Karpas-422 (cell line): Measurements from ENCODE around the gene NREP. TPM values are rescaled to one million over a fixed set of nuclear protein-coding genes. Genes with fewer than 3 reads are reported as not detected.
"Not testable (repeated sequence)": the region's sequence is repeated elsewhere in the genome, so short reads cannot be mapped to it uniquely, and the experiment has no call there.

Experiments used
- DNase-seq: peaks from one replicate; pipeline ENCODE4 v3.0.0-alpha.2; 2015
- H2AFZ ChIP-seq: fragments of 200-600 bp; sonication (generic); 2 replicates; pipeline ENCODE4 v1.6.1; 2014; ENCODE audit warnings: antibody characterized with exemption, low read length, mixed read lengths
- H3K27ac ChIP-seq: fragments of 200-600 bp; sonication (generic); 2 replicates; pipeline ENCODE4 v1.5.1; 2014; ENCODE audit warnings: mild to moderate bottlenecking, low read length, moderate library complexity
- H3K27me3 ChIP-seq: fragments of 200-600 bp; sonication (generic); 2 replicates; pipeline ENCODE4 v1.6.1; 2014; ENCODE audit warnings: low read length, mixed read lengths
- H3K36me3 ChIP-seq: fragments of 200-600 bp; sonication (generic); 2 replicates; pipeline ENCODE4 v1.6.1; 2014; ENCODE audit warnings: low read length, mixed read lengths; ENCODE audit not compliant: insufficient read depth
- H3K4me1 ChIP-seq: fragments of 200-600 bp; sonication (generic); 2 replicates; pipeline ENCODE4 v1.6.1; 2014; ENCODE audit warnings: mild to moderate bottlenecking, low read length, mixed read lengths
- H3K4me2 ChIP-seq: fragments of 200-600 bp; sonication (generic); 2 replicates; pipeline ENCODE4 v1.6.1; 2014; ENCODE audit warnings: low read length, low read depth, mild to moderate bottlenecking; ENCODE audit not compliant: poor library complexity, severe bottlenecking
- H3K4me3 ChIP-seq: fragments of 200-600 bp; sonication (generic); 2 replicates; pipeline ENCODE4 v1.5.1; 2014; ENCODE audit warnings: mild to moderate bottlenecking, antibody characterized with exemption, low read length, mixed read lengths
- H3K79me2 ChIP-seq: fragments of 200-600 bp; sonication (generic); 2 replicates; pipeline ENCODE4 v1.6.1; 2014; ENCODE audit warnings: mild to moderate bottlenecking, low read length, mixed read lengths
- H3K9ac ChIP-seq: fragments of 200-600 bp; sonication (generic); 2 replicates; pipeline ENCODE4 v1.6.0; 2014; ENCODE audit warnings: low read length
- H3K9me2 ChIP-seq: fragments of 200-600 bp; sonication (generic), shearing (Covaris generic); replicated peaks from 2 replicates; pipeline ENCODE4 v1.6.0; 2014; ENCODE audit warnings: mild to moderate bottlenecking, low read length, moderate library complexity; ENCODE audit not compliant: insufficient read depth
- H3K9me3 ChIP-seq: fragments of 300-700, 200-600 bp; sonication (generic); 2 replicates; pipeline ENCODE4 v1.6.1; 2014; ENCODE audit warnings: low read length, mixed read lengths
- H4K20me1 ChIP-seq: fragments of 200-600 bp; sonication (generic); 2 replicates; pipeline ENCODE4 v1.6.1; 2014; ENCODE audit warnings: mild to moderate bottlenecking, antibody characterized with exemption, low read length, low read depth; ENCODE audit not compliant: insufficient read depth
- total RNA-seq: library from RNA; depleted of rRNA; stranded (reverse); fragments of >200 nt; shearing (Covaris generic); gene quantifications from 2 replicates; pipeline ENCODE4 v1.2.3, GENCODE V29; 2014; ENCODE audit warnings: low replicate concordance

Gene NREP
- total RNA-seq, 1 experiment from 2014 or later = 5.8 TPM

DNA sequence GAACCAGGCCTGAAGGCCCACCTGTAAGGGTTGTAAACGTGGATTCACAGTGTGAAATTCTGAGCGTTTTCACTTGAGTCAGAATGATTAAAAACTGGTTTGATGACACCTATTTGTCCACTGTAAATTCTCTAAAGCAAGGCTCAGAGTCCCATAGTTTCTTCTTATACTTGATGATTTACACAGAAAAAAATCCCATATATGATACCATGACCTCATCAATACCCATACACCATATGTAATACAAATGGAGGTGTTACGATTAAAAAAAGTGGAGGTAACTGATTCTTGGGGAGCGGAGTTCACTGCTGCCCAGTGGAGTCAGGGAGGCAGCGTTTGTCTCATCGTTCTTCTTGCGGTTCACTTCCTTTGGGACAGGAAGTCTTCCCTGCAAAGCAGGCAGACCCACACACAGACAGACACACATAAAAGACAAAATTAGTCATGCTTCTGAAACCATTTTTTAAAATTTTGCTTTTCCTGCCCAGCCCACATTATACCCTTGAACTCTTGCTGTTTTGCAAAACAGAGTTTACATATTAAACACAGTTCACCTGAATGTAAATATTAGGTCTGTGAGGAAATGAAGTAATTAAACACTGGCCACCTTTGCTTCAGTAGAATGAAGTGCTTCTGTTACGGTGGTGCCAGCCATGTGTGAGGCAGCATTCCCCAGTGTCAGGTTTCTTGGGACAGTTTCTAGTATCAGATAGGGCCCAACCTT, 26.2 kb downstream of the NREP start:
- Histone ChIP-seq H3K9me3 (no peaks in the 10 kb centered on the region), H3K36me3 (no peaks in the 10 kb centered on the region), H3K4me2 (no peak overlapping the region)

GRCh38 chr5:111728941-111729340, 28.1 kb downstream of the NREP start:
- Histone ChIP-seq H2AFZ (no peak overlapping the region), H3K9me2 (no peaks in the 10 kb centered on the region), H3K4me3 (no peak overlapping the region), H3K4me1 (no peaks in the 10 kb centered on the region), H3K4me2 (no peak overlapping the region), H4K20me1 (no peaks in the 10 kb centered on the region), H3K79me2 (no peaks in the 10 kb centered on the region), H3K27me3 (no peaks in the 10 kb centered on the region), H3K9ac (no peak overlapping the region), H3K27ac (no peak overlapping the region), H3K9me3 (no peaks in the 10 kb centered on the region), H3K36me3 (no peaks in the 10 kb centered on the region)
- no peak for DNase-seq

More for the DNA sequence above, 26.2 kb downstream of the NREP start:
- Histone ChIP-seq H3K9ac (no peak overlapping the region), H3K9me2 (no peaks in the 10 kb centered on the region), H3K79me2 (no peaks in the 10 kb centered on the region), H2AFZ (no peak overlapping the region), H3K4me1 (no peaks in the 10 kb centered on the region), H4K20me1 (no peaks in the 10 kb centered on the region), H3K27me3 (no peaks in the 10 kb centered on the region), H3K4me3 (no peak overlapping the region), H3K27ac (no peak overlapping the region)
- no peak for DNase-seq

DNA sequence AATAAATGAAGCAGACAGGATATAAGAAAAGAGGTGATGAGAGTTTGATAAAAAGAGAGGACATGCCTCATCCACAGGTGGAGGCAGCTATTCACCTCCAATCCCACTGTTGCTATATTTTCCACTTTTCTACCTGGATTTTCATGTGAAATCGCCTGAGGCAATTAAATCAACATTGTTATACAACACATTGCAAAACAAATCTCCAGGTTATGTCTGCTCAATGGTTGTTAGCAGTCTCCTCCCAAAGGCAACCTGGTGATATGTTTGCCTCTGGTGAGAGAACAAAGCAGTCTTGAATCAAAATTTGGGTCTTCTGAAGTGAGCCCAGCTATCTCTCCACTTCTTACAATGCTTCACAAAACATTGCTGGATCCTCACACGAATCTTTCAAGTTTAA, 30.0 kb downstream of the NREP start:
- Histone ChIP-seq H2AFZ (no peak overlapping the region), H3K27me3 (no peaks in the 10 kb centered on the region), H3K4me1 (no peaks in the 10 kb centered on the region), H3K36me3 (no peaks in the 10 kb centered on the region), H3K4me3 (no peak overlapping the region), H3K9me2 (no peaks in the 10 kb centered on the region), H3K9ac (no peak overlapping the region), H3K4me2 (no peak overlapping the region), H3K27ac (no peak overlapping the region), H3K9me3 (no peaks in the 10 kb centered on the region), H4K20me1 (no peaks in the 10 kb centered on the region), H3K79me2 (no peaks in the 10 kb centered on the region)
- DNase-seq = no peak

DNA sequence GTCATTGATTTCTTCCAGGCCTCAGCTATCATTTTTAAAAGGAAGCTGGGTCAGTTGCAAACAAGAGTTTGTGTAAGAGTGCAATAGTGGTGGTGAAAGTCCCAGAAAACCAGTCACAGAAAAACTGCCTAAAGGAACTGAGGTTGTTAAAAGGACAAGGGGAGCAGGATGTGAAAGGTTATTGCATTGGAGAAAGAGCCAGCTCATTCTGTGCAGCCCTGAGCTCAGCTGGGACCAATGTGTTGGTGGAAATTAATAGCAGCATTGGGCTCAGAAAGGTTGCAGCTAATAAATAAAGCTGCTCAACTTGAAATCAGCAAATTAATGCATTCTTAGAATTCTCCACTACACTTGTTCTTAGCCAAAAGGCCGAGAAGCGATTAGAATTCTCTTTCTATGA, 34.9 kb downstream of the NREP start:
- H3K79me2 ChIP-seq = no peaks in the 10 kb centered on the region
- H3K4me2 ChIP-seq = no peak overlapping the region
- H3K4me1 ChIP-seq = no peaks in the 10 kb centered on the region
- no peaks in the 10 kb centered on the region for H4K20me1 ChIP-seq
- no peaks in the 10 kb centered on the region for H3K9me2 ChIP-seq
- H3K9me3 ChIP-seq = no peaks in the 10 kb centered on the region
- H3K36me3 ChIP-seq = no peaks in the 10 kb centered on the region
- no peaks in the 10 kb centered on the region for H3K27me3 ChIP-seq
- H3K4me3 ChIP-seq = no peak overlapping the region
- no peak overlapping the region for H2AFZ ChIP-seq
- no peak for DNase-seq
- no peak overlapping the region for H3K9ac ChIP-seq
- no peak overlapping the region for H3K27ac ChIP-seq

DNA sequence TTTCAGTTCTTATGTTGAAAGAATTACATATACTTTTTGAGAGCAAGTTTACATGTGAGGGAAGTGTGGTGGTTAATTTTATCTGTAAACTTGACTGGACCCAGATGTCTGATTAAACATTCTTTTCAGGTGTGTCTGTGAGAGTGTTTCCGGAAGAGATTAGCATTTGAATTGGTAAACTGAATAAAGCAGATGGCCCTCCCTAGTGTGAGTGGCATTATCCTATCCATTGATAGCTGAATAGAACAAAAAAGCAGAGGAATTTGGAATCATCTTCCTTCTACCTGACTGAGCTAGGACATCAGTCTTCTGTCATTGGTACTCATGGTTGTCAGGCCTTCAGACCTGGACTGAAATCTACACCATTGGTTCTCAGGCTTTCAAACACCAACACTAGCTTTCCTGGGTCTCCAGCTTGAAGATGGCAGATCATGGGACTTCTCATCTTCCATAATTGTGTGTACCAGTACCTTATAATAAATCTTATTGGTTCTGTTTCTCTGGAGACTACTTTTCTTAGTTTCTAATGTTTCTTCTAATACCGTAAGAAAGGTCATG, 36.6 kb downstream of the NREP start:
- Histone ChIP-seq H3K27ac (no peak overlapping the region), H3K4me2 (no peak overlapping the region), H2AFZ (no peak overlapping the region), H3K4me1 (no peaks in the 10 kb centered on the region), H3K4me3 (no peak overlapping the region), H3K9me2 (no peaks in the 10 kb centered on the region), H3K9me3 (no peaks in the 10 kb centered on the region), H3K36me3 (no peaks in the 10 kb centered on the region), H3K9ac (no peak overlapping the region), H3K27me3 (no peaks in the 10 kb centered on the region), H4K20me1 (no peaks in the 10 kb centered on the region), H3K79me2 (no peaks in the 10 kb centered on the region)
- no peak for DNase-seq

GRCh38 chr5:111719773-111720172, 37.2 kb downstream of the NREP start:
- no peak overlapping the region for H3K4me3 ChIP-seq
- DNase-seq = no peak
- no peaks in the 10 kb centered on the region for H4K20me1 ChIP-seq
- H3K9ac ChIP-seq = no peak overlapping the region
- H3K27ac ChIP-seq = no peak overlapping the region
- no peaks in the 10 kb centered on the region for H3K9me2 ChIP-seq
- no peaks in the 10 kb centered on the region for H3K36me3 ChIP-seq
- H3K79me2 ChIP-seq = no peaks in the 10 kb centered on the region
- no peak overlapping the region for H3K4me2 ChIP-seq
- no peaks in the 10 kb centered on the region for H3K4me1 ChIP-seq
- no peaks in the 10 kb centered on the region for H3K9me3 ChIP-seq
- H3K27me3 ChIP-seq = no peaks in the 10 kb centered on the region
- H2AFZ ChIP-seq = no peak overlapping the region

DNA sequence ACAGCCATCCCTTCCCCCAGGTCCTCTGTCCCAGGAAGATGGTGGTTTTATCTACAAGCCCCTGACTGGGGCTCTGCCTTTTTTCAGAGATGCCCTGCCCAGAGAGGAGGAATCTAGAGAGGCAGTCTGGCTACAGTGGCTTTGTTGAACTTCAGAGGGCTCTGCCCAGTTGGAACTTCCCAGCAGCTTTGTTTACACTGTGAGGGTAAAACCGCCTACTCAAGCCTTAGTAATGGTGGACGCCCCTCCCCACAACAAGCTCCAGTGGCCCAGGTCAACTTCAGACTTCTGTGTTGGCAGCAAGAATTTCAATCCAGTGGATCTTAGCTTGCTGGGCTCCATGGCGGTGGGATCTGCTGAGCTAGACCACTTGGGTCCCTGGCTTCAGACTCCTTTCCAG, 40.2 kb downstream of the NREP start:
- H3K27me3 ChIP-seq, H3K36me3 ChIP-seq, H2AFZ ChIP-seq, H3K9ac ChIP-seq, H3K9me2 ChIP-seq, H3K79me2 ChIP-seq, DNase-seq, H3K9me3 ChIP-seq, H3K4me3 ChIP-seq, H3K4me1 ChIP-seq, H3K27ac ChIP-seq, H4K20me1 ChIP-seq, H3K4me2 ChIP-seq: not testable (repeated sequence)

- Histone ChIP-seq H3K79me2 (no peaks in the 10 kb centered on the region), H3K27me3 (no peaks in the 10 kb centered on the region), H3K36me3 (no peaks in the 10 kb centered on the region), H4K20me1 (no peaks in the 10 kb centered on the region), H3K4me1 (peaks cover 5% of the 10 kb centered on the region), H3K9me2 (no peaks in the 10 kb centered on the region), H3K4me2 (no peak overlapping the region), H3K4me3 (no peak overlapping the region), H3K9ac (no peak overlapping the region), H2AFZ (no peak overlapping the region), H3K27ac (no peak overlapping the region), H3K9me3 (no peaks in the 10 kb centered on the region)
- no peak for DNase-seq
These were observed 49.3 kb downstream of the NREP start for GRCh38 chr5:111707630-111708164.
